Medulla oblongata (tissue), 1 donor: ENCODE data around the gene FAM234A.

ENCODE experiments used
- DNase-seq: peaks from one replicate; pipeline ENCODE4 v3.0.0-alpha.2; 2015; ENCODE audit errors: extremely low spot score

The FAM234A gene

DNA sequence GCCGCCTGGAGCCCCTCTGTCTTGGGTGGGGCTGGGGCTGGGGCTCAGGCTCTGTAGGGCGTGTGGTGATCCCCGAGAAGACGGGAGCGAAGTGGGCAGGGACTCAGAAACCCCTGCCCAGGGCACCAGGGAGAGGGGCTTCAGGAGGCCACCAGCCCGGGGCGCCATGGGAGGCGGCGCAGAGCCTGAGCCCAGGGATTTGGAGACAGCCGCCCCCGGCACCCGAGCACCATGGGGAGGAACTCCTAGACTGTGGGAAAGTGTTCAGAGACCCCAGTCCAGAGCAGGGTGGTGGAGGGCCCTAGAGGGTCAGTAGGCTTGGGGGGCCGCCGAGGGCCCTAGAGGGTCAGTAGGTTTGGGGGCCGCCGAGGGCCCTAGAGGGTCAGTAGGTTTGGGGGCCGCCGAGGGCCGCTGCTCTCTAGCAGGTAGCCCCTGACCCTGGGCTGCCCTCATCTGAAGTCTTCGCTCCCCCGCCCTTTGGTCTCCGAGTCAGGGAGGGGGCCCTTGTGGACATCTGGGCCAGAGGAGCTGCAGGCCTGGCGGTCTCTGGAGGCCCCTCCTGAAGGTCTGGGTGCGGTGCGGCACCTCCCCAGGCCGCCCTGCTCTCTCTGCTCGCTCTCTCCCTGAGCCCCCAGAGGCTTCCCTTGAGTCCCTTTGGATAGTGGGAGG is 46.5 kb downstream of the FAM234A start:
- no peak for DNase-seq

GRCh38 chr16:281660-282255 is 47.1 kb downstream of the FAM234A start:
- no peak for DNase-seq

DNA sequence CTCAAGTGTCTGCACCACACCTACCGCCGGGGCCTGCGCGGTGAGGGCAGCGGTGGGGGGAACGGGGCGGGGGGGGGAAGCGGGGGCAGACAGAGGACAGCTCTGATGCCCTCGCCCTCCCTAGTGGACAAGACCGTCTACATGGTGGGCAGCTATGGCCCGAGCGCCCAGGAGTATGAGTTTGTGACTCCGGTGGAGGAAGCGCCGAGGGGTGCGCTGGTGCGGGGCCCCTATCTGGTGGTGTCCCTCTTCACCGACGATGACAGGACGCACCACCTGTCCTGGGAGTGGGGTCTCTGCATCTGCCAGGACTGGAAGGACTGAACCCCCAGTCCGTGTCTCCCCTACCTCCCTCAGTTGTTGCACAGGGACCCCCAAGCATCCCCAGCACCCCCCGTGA is 47.9 kb downstream of the FAM234A start:
- no peak for DNase-seq

- peak; percentile 10 for DNase-seq
Observed at GRCh38 chr16:283033-283805, 48.6 kb downstream of the FAM234A start, which contains the start of gene PDIA2. Gene PDIA2 (plus strand): TSS chr16:283164. CDS start chr16:283170, 6 bp downstream.

GRCh38 chr16:284204-285120 is 49.8 kb downstream of the FAM234A start:
- DNase-seq: no peak

DNA sequence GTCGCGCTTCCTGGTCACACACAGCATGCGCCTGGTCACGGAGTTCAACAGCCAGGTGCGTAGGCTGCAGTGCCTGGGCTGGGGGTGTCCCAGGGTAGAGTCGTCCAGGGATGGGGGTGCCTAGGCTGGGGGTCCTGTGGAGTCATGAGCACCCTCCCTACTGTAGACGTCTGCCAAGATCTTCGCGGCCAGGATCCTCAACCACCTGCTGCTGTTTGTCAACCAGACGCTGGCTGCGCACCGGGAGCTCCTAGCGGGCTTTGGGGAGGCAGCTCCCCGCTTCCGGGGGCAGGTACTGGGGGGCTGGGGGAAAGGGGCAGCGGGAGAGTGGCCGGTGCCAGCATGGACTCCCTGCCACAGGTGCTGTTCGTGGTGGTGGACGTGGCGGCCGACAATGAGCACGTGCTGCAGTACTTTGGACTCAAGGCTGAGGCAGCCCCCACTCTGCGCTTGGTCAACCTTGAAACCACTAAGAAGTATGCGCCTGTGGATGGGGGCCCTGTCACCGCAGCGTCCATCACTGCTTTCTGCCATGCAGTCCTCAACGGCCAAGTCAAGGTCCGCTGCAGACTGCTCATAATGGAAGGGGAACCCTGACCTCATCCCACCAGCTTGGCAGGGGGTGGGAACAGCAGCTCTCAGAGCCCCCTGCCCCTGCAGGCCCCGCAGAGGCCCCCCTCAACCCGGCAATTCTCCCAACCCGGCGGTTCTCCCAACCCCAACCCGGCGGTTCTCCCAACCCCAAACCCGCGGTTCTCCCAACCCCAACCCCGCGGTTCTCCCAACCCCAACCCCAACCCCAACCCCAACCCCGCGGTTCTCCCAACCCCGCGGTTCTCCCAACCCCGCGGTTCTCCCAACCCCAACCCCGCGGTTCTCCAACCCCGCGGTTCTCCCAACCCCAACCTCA is 50.8 kb downstream of the FAM234A start:
- DNase-seq: no peak

- DNase-seq: no peak
Observed at GRCh38 chr16:286491-287297, 52.1 kb downstream of the FAM234A start.

GRCh38 chr16:287298-287811 is 52.7 kb downstream of the FAM234A start:
- DNase-seq: no peak

- no peak for DNase-seq
Observed at GRCh38 chr16:287981-288920, 53.6 kb downstream of the FAM234A start.

GRCh38 chr16:289395-289997 is 54.9 kb downstream of the FAM234A start:
- DNase-seq: no peak

GRCh38 chr16:290015-290680 is 55.5 kb downstream of the FAM234A start:
- no peak for DNase-seq

- DNase-seq: no peak
Observed at GRCh38 chr16:290681-291405, 56.2 kb downstream of the FAM234A start.

DNA sequence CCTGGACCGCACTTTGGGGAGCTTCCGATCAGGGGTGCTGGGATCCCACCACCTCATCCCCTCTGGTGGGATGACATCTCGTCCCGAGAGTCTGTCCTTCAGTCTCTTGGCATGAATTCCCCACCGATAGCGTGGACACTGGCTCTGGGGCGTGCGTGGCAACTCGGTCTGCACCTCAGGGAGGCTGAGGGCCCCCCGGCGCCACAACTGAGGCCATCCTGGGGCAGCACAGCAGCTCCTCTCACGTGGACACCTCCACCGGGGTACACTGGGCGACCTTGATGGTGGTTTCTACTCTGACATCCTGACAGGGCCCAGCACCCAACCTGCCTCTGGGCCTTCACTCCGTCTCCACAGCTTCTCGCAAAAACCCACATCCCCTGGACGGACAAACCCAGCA is 56.9 kb downstream of the FAM234A start:
- DNase-seq: no peak

DNA sequence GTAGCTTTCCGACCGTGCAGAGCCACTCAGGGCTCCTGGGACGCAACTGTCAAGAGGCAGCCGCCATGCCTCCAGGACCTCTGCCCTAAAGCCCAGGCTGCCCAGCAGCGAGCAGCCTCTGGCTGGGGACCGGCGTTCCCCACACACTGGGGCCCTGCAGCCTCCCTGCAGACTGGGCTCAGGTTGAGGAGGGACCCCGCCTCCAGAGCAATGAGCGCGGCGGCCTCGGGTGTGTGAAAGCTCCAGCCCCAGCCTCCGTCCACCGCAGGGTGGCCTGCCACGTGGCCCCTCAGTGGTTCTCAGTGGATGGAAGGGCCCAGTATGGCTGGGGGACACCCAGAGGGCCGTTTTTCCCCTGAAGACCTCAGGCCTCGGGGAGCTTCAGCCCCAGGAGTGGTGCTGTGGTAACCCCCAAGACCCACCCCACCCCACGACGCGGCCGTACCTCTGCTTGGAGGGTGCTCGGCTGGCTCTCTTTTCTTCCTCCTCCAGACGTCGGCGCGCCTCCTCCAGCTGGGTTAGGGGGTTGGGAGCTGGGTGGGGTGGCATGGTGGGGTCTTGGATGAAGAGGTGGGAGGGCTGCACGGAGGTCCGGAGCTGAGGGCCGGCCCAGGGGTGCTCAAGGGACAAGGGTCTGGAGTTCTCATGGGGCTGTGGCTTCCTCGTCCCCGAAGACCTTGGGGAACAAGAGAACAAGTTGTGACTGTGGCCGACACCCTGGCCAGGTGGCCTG is 58.6 kb downstream of the FAM234A start:
- no peak for DNase-seq

GRCh38 chr16:296276-296675 is 61.7 kb downstream of the FAM234A start:
- DNase-seq: no peak
